Left lung (tissue), 10 donors: Measurements from ENCODE around the gene TRHDE. TPM values are rescaled to one million over a fixed set of nuclear protein-coding genes. Genes with fewer than 3 reads are reported as not detected.

ENCODE experiments used
- ATAC-seq: fragments of 200-7000 bp; cut with Tn5 transposase; one replicate; pipeline ENCODE4 v1.9.1; 2020; ENCODE audit warnings: moderate library complexity
- DNase-seq, 4 donors: peaks; one replicate each; pipeline ENCODE4 v3.0.0-alpha.2; 2013 to 2020
- H3K27ac ChIP-seq, 2 donors: fragments of 200-600 bp; sonication (generic) in 1 of 2; one replicate each; pipeline versions ENCODE4 v1.5.0 to v1.8.0; 2020 to 2021
- H3K27me3 ChIP-seq, 2 donors: fragments of 200-600 bp; sonication (generic) in 1 of 2; one replicate each; pipeline versions ENCODE4 v1.5.0 to v1.8.0; 2020 to 2021
- H3K36me3 ChIP-seq, 2 donors: fragments of 200-600 bp; sonication (generic) in 1 of 2; one replicate each; pipeline versions ENCODE4 v1.5.0 to v1.8.0; 2020 to 2021
- H3K4me1 ChIP-seq, 2 donors: fragments of 200-600 bp; one replicate each; pipeline ENCODE4 v1.8.0; 2021
- H3K4me3 ChIP-seq, 2 donors: fragments of 200-600 bp; sonication (generic) in 1 of 2; one replicate each; pipeline versions ENCODE4 v1.5.0 to v1.8.0; 2020 to 2021; ENCODE audit warnings: mild to moderate bottlenecking in 1 of 2
- H3K9me3 ChIP-seq, 2 donors: fragments of 200-600 bp; sonication (generic) in 1 of 2; one replicate each; pipeline versions ENCODE4 v1.5.0 to v1.8.0; 2020 to 2021
- intact Hi-C, 2 donors: fragments of 100-400 bp; cut with DNase I; formaldehyde crosslinking; loops; one replicate each; pipeline versions ENCODE4 v1.11.2 to v1.14.2; 2022
- polyA plus RNA-seq, 6 donors: library from polyadenylated mRNA; unstranded; fragments of 120-200 nt; gene quantifications; one replicate each; pipeline ENCODE4 v1.2.1, GENCODE V29; 2013; ENCODE audit not compliant: insufficient read length in 6 of 6
- total RNA-seq, 2 donors: library from RNA; stranded (reverse); fragmentation: NEBNext Ultra II Directional; extraction: Animal tissue kit (Norgen Biotek cat#: 25700); gene quantifications; one replicate each; pipeline ENCODE4 v1.2.1, GENCODE V29; 2021
- TF ChIP-seq, protein P1 (sequence below), 2 donors: fragments of 200-600 bp; sonication (generic) in 1 of 2; IDR thresholded peaks; one replicate each; pipeline versions ENCODE4 v1.5.0 to v1.8.0; 2021; ENCODE audit warnings: antibody characterized with exemption in 2 of 2
- donor health status: DM: no; HTN: yes; CAD: no.
- donor health status: DM: no; HTN: no; CAD: no.

The TRHDE gene
- total and polyA plus RNA-seq, 8 donors, result 0.87 to 4.3 (median 2.8) TPM

DNA sequence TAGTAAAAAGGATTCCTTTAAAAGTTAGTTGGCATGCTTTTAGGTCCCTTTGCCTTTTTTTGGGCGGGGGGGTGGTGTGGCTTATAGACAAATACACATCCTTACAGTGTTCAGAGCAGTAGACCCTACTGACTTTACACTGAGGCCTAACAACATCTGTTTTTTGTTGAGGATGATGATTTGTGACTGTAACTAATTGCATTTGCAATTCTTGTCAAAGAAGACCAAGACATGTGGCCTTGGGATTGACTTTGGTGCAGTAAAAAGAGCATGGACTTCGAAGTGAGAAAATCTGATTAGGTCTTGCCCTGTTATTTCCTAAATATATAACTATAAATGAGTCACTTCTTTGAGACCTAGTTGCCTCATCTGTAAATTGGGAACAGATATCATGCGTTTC lies 77.3 kb downstream of the TRHDE start:
- no peaks in the 10 kb centered on the region for H3K27me3 ChIP-seq
- H3K9me3 ChIP-seq, result no peaks in the 10 kb centered on the region
- no peaks in the 10 kb centered on the region for H3K36me3 ChIP-seq
- H3K4me1 ChIP-seq, result no peaks in the 10 kb centered on the region
- no peak for ATAC-seq
- intact Hi-C loops, result no loop called here
- no peak overlapping the region for H3K4me3 ChIP-seq
- no peak for DNase-seq
- no peak overlapping the region for H3K27ac ChIP-seq
- TF ChIP-seq, protein P1, sequence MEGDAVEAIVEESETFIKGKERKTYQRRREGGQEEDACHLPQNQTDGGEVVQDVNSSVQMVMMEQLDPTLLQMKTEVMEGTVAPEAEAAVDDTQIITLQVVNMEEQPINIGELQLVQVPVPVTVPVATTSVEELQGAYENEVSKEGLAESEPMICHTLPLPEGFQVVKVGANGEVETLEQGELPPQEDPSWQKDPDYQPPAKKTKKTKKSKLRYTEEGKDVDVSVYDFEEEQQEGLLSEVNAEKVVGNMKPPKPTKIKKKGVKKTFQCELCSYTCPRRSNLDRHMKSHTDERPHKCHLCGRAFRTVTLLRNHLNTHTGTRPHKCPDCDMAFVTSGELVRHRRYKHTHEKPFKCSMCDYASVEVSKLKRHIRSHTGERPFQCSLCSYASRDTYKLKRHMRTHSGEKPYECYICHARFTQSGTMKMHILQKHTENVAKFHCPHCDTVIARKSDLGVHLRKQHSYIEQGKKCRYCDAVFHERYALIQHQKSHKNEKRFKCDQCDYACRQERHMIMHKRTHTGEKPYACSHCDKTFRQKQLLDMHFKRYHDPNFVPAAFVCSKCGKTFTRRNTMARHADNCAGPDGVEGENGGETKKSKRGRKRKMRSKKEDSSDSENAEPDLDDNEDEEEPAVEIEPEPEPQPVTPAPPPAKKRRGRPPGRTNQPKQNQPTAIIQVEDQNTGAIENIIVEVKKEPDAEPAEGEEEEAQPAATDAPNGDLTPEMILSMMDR (IDR thresholded peaks at IDR 0.05), result no peak

DNA sequence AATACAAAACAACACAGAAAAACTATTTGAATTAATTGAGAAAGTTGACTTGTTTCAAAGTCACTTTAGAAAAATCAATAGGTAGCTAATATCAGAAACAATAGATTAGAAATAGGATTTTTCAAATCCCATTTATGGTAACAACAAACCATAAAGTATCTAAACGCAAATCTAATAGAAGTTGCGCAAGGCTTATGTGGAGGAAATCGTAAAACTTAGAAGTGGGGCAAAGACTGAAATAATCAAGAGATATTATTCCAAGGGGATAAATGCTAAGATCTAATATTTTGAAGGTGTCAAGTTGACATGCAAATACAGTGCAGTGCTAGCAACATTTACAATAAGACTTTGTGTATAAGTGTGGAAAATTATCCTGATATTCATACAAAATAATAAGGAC lies 87.2 kb downstream of the TRHDE start:
- Histone ChIP-seq H3K27me3 (no peaks in the 10 kb centered on the region), H3K4me3 (no peak overlapping the region), H3K27ac (no peak overlapping the region), H3K36me3 (no peaks in the 10 kb centered on the region), H3K9me3 (peaks cover 0 to 5% of the 10 kb centered on the region in 2 donors), H3K4me1 (no peaks in the 10 kb centered on the region)
- ATAC-seq, result no peak
- no peak for DNase-seq
- intact Hi-C loops, result no loop called here
- TF ChIP-seq, protein P1 (IDR thresholded peaks at IDR 0.05), result no peak

DNA sequence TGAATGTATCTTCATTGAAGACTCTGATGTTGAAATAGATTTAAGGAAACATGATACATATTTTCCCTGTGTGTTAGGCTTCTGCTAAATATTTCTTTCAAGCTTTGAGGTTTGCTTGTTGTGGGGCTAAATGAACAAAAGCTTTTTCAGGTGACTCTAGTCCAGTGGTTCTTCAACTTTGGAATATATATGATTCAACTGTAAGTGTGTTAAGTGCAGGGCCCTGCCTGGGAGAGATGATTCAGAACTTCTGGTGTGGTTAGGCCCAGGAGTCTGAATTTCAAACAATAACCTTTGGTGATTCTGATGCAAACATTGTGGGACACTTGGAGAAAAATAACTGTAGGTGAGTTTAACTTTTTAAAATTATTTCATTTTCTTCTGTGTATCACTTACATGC lies 93.0 kb downstream of the TRHDE start:
- no peak overlapping the region for H3K4me3 ChIP-seq
- DNase-seq (no peak), ATAC-seq (no peak)
- no peaks in the 10 kb centered on the region for H3K4me1 ChIP-seq
- TF ChIP-seq, protein P1 (IDR thresholded peaks at IDR 0.05), result no peak
- H3K27me3 ChIP-seq, result no peaks in the 10 kb centered on the region
- H3K36me3 ChIP-seq, result no peaks in the 10 kb centered on the region
- peaks cover 0 to 5% of the 10 kb centered on the region in 2 donors for H3K9me3 ChIP-seq
- no peak overlapping the region for H3K27ac ChIP-seq
- intact Hi-C loops, result no loop called here

DNA sequence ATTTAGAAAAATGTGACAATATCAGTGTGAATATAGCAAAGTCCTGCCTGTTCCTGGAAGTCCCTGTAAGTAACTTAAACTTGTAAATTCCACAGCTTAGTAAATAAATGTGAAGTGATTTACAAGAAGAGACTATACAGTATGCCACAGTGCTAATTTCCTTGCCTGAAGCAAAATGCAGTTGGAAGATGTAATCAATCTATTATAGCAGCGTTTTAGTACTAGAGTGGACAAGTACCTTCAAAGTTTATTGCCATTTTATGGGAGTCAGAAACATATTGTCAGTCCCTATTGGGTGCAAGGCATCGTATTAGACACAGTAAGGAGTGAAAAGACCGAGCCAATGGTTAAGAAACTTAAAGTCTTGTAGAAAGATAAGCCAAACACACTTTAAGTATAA lies 94.1 kb downstream of the TRHDE start:
- DNase-seq, result no peak
- peaks cover 0 to 2% of the 10 kb centered on the region in 2 donors for H3K9me3 ChIP-seq
- no peak for ATAC-seq
- no peaks in the 10 kb centered on the region for H3K36me3 ChIP-seq
- no peaks in the 10 kb centered on the region for H3K27me3 ChIP-seq
- intact Hi-C loops, result no loop called here
- no peak overlapping the region for H3K4me3 ChIP-seq
- H3K27ac ChIP-seq, result no peak overlapping the region
- H3K4me1 ChIP-seq, result no peaks in the 10 kb centered on the region
- TF ChIP-seq, protein P1 (IDR thresholded peaks at IDR 0.05), result no peak

DNA sequence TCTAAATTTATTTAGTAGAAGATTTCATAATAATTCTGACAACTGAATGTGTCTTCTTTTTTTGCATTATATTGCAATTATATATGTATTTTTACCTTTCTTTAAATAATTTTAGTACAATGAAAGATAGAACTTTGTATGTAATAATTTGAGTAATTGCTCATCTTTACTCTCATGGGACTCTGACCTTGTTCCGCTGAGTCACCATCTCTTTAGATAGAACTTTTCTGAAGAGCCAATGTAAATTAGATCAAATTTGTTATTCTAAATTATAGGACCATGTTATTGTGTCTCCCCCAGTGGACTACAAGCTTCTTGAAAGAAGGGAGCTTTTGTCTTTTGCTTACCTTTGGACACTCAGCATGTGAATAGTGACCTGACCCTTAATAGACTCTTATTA lies 96.1 kb downstream of the TRHDE start:
- TF ChIP-seq, protein P1 (IDR thresholded peaks at IDR 0.05), result no peak
- H3K36me3 ChIP-seq, result no peaks in the 10 kb centered on the region
- H3K27me3 ChIP-seq, result no peaks in the 10 kb centered on the region
- ATAC-seq (no peak), DNase-seq (no peak)
- intact Hi-C loops, result no loop called here
- no peak overlapping the region for H3K27ac ChIP-seq
- H3K4me3 ChIP-seq, result no peak overlapping the region
- H3K4me1 ChIP-seq, result no peaks in the 10 kb centered on the region
- no peaks in the 10 kb centered on the region for H3K9me3 ChIP-seq
